Activated CD4-positive, alpha-beta T cell treated with anti-CD3 and anti-CD28 coated beads, Interleukin-2, amount 10 ng/mL, durations not matched to agents 24 days and 14 days (primary cell): ENCODE measurements around the gene PPP2R5C. TPM values are rescaled to one million over a fixed set of nuclear protein-coding genes. Genes with fewer than 3 reads are reported as not detected.
A peak's percentile ranks its signal among the peaks of the same experiment; 100 is the strongest.
"Not testable (repeated sequence)": the region's sequence is repeated elsewhere in the genome, so short reads cannot be mapped to it uniquely, and the experiment has no call there.

ENCODE experiments used
- DNase-seq: peaks from one replicate; pipeline ENCODE4 v3.0.0; 2022
- H3K27ac Mint-ChIP-seq: one replicate; pipeline ENCODE4 v1.8.0; 2022; ENCODE audit warnings: mild to moderate bottlenecking, mixed read lengths
- H3K27me3 Mint-ChIP-seq: one replicate; pipeline ENCODE4 v1.8.0; 2022; ENCODE audit warnings: mixed read lengths
- H3K36me3 Mint-ChIP-seq: one replicate; pipeline ENCODE4 v1.8.0; 2022; ENCODE audit warnings: low read depth, mild to moderate bottlenecking, mixed read lengths
- H3K4me1 Mint-ChIP-seq: one replicate; pipeline ENCODE4 v1.8.0; 2021; ENCODE audit warnings: mixed read lengths
- H3K4me3 Mint-ChIP-seq: one replicate; pipeline ENCODE4 v1.8.0; 2022; ENCODE audit warnings: mild to moderate bottlenecking, moderate library complexity, mixed read lengths
- H3K9me3 Mint-ChIP-seq: one replicate; pipeline ENCODE4 v1.8.0; 2021; ENCODE audit warnings: mixed read lengths
- intact Hi-C: fragments of 100-400 bp; cut with micrococcal nuclease; formaldehyde crosslinking; loops from one replicate; pipeline ENCODE4 v1.15.1; 2023
- total RNA-seq: library from RNA; stranded (reverse); gene quantifications from 2 replicates; pipeline ENCODE4 v1.2.3, GENCODE V29; 2022

The PPP2R5C gene
- total RNA-seq, 1 donor from 2014 or later = 181 TPM

GRCh38 chr14:101731187-101732080 is 30.1 kb upstream of the PPP2R5C start:
- peak; percentile 94 for DNase-seq
- no peaks in the 10 kb centered on the region for H3K27me3 Mint-ChIP-seq
- peak overlapping the region; percentile 98 for H3K27ac Mint-ChIP-seq
- H3K36me3 Mint-ChIP-seq = peaks cover 2% of the 10 kb centered on the region
- intact Hi-C loops = loop anchor here (1.0 kb wide), 5 partner anchors 9 to 92 kb away; no protein-coding TSS in a partner anchor
- H3K4me3 Mint-ChIP-seq = peak overlapping the region; percentile 84
- H3K4me1 Mint-ChIP-seq = peaks cover 56% of the 10 kb centered on the region
- peaks cover 9% of the 10 kb centered on the region for H3K9me3 Mint-ChIP-seq

GRCh38 chr14:101732118-101732517 is 29.4 kb upstream of the PPP2R5C start:
- H3K4me1 Mint-ChIP-seq = peaks cover 50% of the 10 kb centered on the region
- intact Hi-C loops = no loop called here

GRCh38 chr14:101733211-101733610 is 28.3 kb upstream of the PPP2R5C start:
- peaks cover 2% of the 10 kb centered on the region for H3K36me3 Mint-ChIP-seq
- H3K27me3 Mint-ChIP-seq = no peaks in the 10 kb centered on the region
- no peak for DNase-seq
- intact Hi-C loops = no loop called here
- peaks cover 9% of the 10 kb centered on the region for H3K9me3 Mint-ChIP-seq
- H3K4me1 Mint-ChIP-seq = peaks cover 51% of the 10 kb centered on the region
- H3K27ac Mint-ChIP-seq = peak overlapping the region; percentile 45
- no peak overlapping the region for H3K4me3 Mint-ChIP-seq

More at GRCh38 chr14:101732118-101732517, 29.4 kb upstream of the PPP2R5C start:
- Mint-ChIP-seq H3K27ac (peak overlapping the region; percentile 98), H3K36me3 (peaks cover 2% of the 10 kb centered on the region), H3K4me3 (peak overlapping the region; percentile 84), H3K9me3 (peaks cover 9% of the 10 kb centered on the region), H3K27me3 (no peaks in the 10 kb centered on the region)
- DNase-seq = no peak

GRCh38 chr14:101734246-101734847 is 27.2 kb upstream of the PPP2R5C start:
- Mint-ChIP-seq H3K4me1 (peaks cover 48% of the 10 kb centered on the region), H3K36me3 (peaks cover 2% of the 10 kb centered on the region), H3K4me3 (no peak overlapping the region), H3K27ac (no peak overlapping the region), H3K9me3 (peaks cover 9% of the 10 kb centered on the region), H3K27me3 (no peaks in the 10 kb centered on the region)
- intact Hi-C loops = no loop called here
- no peak for DNase-seq

GRCh38 chr14:101735453-101735852 is 26.1 kb upstream of the PPP2R5C start:
- H3K4me3 Mint-ChIP-seq = no peak overlapping the region
- no peak overlapping the region for H3K27ac Mint-ChIP-seq
- intact Hi-C loops = no loop called here
- H3K4me1 Mint-ChIP-seq = peaks cover 37% of the 10 kb centered on the region
- no peaks in the 10 kb centered on the region for H3K27me3 Mint-ChIP-seq
- DNase-seq = no peak
- H3K36me3 Mint-ChIP-seq = peaks cover 2% of the 10 kb centered on the region
- peaks cover 8% of the 10 kb centered on the region for H3K9me3 Mint-ChIP-seq

- H3K36me3 Mint-ChIP-seq = peaks cover 2% of the 10 kb centered on the region
- DNase-seq = no peak
- no peak overlapping the region for H3K27ac Mint-ChIP-seq
- H3K4me3 Mint-ChIP-seq = no peak overlapping the region
- peaks cover 31% of the 10 kb centered on the region for H3K4me1 Mint-ChIP-seq
- H3K9me3 Mint-ChIP-seq = peaks cover 9% of the 10 kb centered on the region
- no peaks in the 10 kb centered on the region for H3K27me3 Mint-ChIP-seq
- intact Hi-C loops = no loop called here
Observed at GRCh38 chr14:101736071-101736470, 25.4 kb upstream of the PPP2R5C start.

GRCh38 chr14:101736585-101736984 is 24.9 kb upstream of the PPP2R5C start:
- peaks cover 2% of the 10 kb centered on the region for H3K36me3 Mint-ChIP-seq
- peaks cover 26% of the 10 kb centered on the region for H3K4me1 Mint-ChIP-seq
- H3K4me3 Mint-ChIP-seq = no peak overlapping the region
- H3K27me3 Mint-ChIP-seq = no peaks in the 10 kb centered on the region
- peaks cover 12% of the 10 kb centered on the region for H3K9me3 Mint-ChIP-seq
- intact Hi-C loops = no loop called here
- no peak for DNase-seq
- no peak overlapping the region for H3K27ac Mint-ChIP-seq

GRCh38 chr14:101737414-101738339 is 23.8 kb upstream of the PPP2R5C start:
- Mint-ChIP-seq H3K36me3 (peaks cover 2% of the 10 kb centered on the region), H3K27me3 (no peaks in the 10 kb centered on the region), H3K9me3 (peaks cover 18% of the 10 kb centered on the region), H3K4me3 (no peak overlapping the region), H3K4me1 (peaks cover 17% of the 10 kb centered on the region), H3K27ac (no peak overlapping the region)
- intact Hi-C loops = no loop called here
- peak; percentile 73 for DNase-seq

GRCh38 chr14:101738703-101739320 is 22.7 kb upstream of the PPP2R5C start:
- peaks cover 11% of the 10 kb centered on the region for H3K4me1 Mint-ChIP-seq
- H3K36me3 Mint-ChIP-seq = peaks cover 2% of the 10 kb centered on the region
- no peak for DNase-seq
- H3K9me3 Mint-ChIP-seq = peaks cover 24% of the 10 kb centered on the region
- no peak overlapping the region for H3K4me3 Mint-ChIP-seq
- H3K27me3 Mint-ChIP-seq = peaks cover 2% of the 10 kb centered on the region
- no peak overlapping the region for H3K27ac Mint-ChIP-seq
- intact Hi-C loops = no loop called here

- H3K4me3 Mint-ChIP-seq = no peak overlapping the region
Observed at GRCh38 chr14:101739446-101740141, 21.9 kb upstream of the PPP2R5C start.

GRCh38 chr14:101740981-101741380 is 20.5 kb upstream of the PPP2R5C start:
- peaks cover 7% of the 10 kb centered on the region for H3K27me3 Mint-ChIP-seq
- intact Hi-C loops = no loop called here
- H3K4me1 Mint-ChIP-seq = peaks cover 6% of the 10 kb centered on the region
- peaks cover 2% of the 10 kb centered on the region for H3K36me3 Mint-ChIP-seq
- no peak overlapping the region for H3K4me3 Mint-ChIP-seq
- H3K27ac Mint-ChIP-seq = no peak overlapping the region
- H3K9me3 Mint-ChIP-seq = peaks cover 26% of the 10 kb centered on the region
- no peak for DNase-seq

More at GRCh38 chr14:101739446-101740141, 21.9 kb upstream of the PPP2R5C start:
- intact Hi-C loops = no loop called here
- peaks cover 2% of the 10 kb centered on the region for H3K36me3 Mint-ChIP-seq
- no peak for DNase-seq
- H3K4me1 Mint-ChIP-seq = peaks cover 6% of the 10 kb centered on the region
- H3K9me3 Mint-ChIP-seq = peaks cover 26% of the 10 kb centered on the region
- peaks cover 2% of the 10 kb centered on the region for H3K27me3 Mint-ChIP-seq
- H3K27ac Mint-ChIP-seq = no peak overlapping the region

GRCh38 chr14:101743701-101744100 is 17.8 kb upstream of the PPP2R5C start:
- no peak for DNase-seq
- Mint-ChIP-seq H3K27ac (no peak overlapping the region), H3K27me3 (peaks cover 31% of the 10 kb centered on the region), H3K4me1 (no peaks in the 10 kb centered on the region), H3K4me3 (no peak overlapping the region), H3K36me3 (peaks cover 2% of the 10 kb centered on the region), H3K9me3 (peaks cover 26% of the 10 kb centered on the region)
- intact Hi-C loops = no loop called here

GRCh38 chr14:101744382-101744781 is 17.1 kb upstream of the PPP2R5C start:
- intact Hi-C loops, DNase-seq, H3K4me1 Mint-ChIP-seq, H3K27ac Mint-ChIP-seq, H3K36me3 Mint-ChIP-seq, H3K4me3 Mint-ChIP-seq: not testable (repeated sequence)
- peaks cover 38% of the 10 kb centered on the region for H3K27me3 Mint-ChIP-seq
- peaks cover 26% of the 10 kb centered on the region for H3K9me3 Mint-ChIP-seq
